ENCODE measurements around the gene TTLL11. TPM values are rescaled to one million over a fixed set of nuclear protein-coding genes. Genes with fewer than 3 reads are reported as not detected.

TTLL11 gene
- total and polyA plus RNA-seq, 2 experiments from 2014 or later: 5.5 to 7.6 TPM

- H3K79me2 ChIP-seq: no peaks in the 10 kb centered on the region
- no peaks in the 10 kb centered on the region for H3K9me2 ChIP-seq (replicated peaks; ENCODE audit: insufficient read depth)
- no peaks in the 10 kb centered on the region for H3K4me1 ChIP-seq (ENCODE audit: insufficient read depth)
- TF ChIP-seq EZH2phosphoT487 (IDR thresholded peaks at IDR 0.05; ENCODE audit: low read depth, severe bottlenecking, unreplicated experiment) (no peak), CTCF (IDR thresholded peaks at IDR 0.05; ENCODE audit: poor library complexity) (no peak), EZH2 (IDR thresholded peaks at IDR 0.05; ENCODE audit: borderline replicate concordance) (no peak)
- no peak overlapping the region for H2AFZ ChIP-seq
- no peak overlapping the region for H3K4me3 ChIP-seq
- no peaks in the 10 kb centered on the region for H3K9me3 ChIP-seq (ENCODE audit: low read depth)
- DNase-seq (ENCODE audit: low spot score): no peak
- no peak overlapping the region for H3K4me2 ChIP-seq
- H3K27ac ChIP-seq: no peak overlapping the region
- no peaks in the 10 kb centered on the region for H3K27me3 ChIP-seq
- WGBS (ENCODE audit: low lambda C conversion rate, missing lambda C conversion rate): 91% methylated on average over 11 of the region's 11 CpGs
- H4K20me1 ChIP-seq (ENCODE audit: insufficient read depth, poor library complexity, severe bottlenecking): no peaks in the 10 kb centered on the region
- no peaks in the 10 kb centered on the region for H3K36me3 ChIP-seq (replicated peaks; ENCODE audit: insufficient read depth, low read depth)
Measured at GRCh38 chr9:121785673-121786542, 307.2 kb downstream of the TTLL11 start.

DNA sequence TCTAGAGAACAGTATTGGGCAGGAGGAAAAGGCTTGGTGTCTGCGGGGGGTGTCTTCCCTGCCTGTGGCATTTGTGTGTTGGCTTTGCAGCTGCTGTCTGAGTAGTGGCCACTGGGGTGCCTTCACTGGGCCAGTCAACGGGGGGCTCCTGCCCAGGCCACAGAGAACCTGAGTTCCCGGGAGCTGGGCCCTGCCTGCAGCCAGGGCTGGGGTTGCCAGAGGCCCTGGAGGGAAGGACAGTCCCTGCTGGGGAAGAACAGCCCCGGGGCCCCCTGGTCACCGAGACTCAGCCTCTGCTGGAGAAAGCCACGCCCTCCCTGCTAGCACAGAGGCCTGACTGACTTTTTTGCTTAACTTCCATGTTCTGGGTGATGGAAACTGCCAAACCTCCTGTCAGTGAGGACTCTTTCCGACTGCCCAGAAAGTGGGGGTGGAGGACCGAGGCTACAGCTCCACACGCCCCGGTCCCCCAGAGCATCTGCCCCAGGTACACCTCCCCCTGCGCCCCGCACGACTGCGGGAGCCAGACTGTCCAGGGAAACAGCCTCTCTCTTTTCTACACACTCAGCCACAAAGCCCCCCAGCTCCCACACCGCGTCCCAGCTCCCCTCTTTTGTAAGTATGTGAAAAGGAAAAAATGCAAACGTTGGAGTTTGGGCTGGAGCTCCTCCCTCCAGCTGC lies 308.2 kb downstream of the TTLL11 start:
- H4K20me1 ChIP-seq (ENCODE audit: insufficient read depth, poor library complexity, severe bottlenecking): no peaks in the 10 kb centered on the region
- H3K27me3 ChIP-seq: no peaks in the 10 kb centered on the region
- no peaks in the 10 kb centered on the region for H3K9me2 ChIP-seq (replicated peaks; ENCODE audit: insufficient read depth)
- H3K27ac ChIP-seq: no peak overlapping the region
- H3K79me2 ChIP-seq: no peaks in the 10 kb centered on the region
- TF ChIP-seq EZH2 (IDR thresholded peaks at IDR 0.05; ENCODE audit: borderline replicate concordance) (no peak), CTCF (IDR thresholded peaks at IDR 0.05; ENCODE audit: poor library complexity) (no peak), EZH2phosphoT487 (IDR thresholded peaks at IDR 0.05; ENCODE audit: low read depth, severe bottlenecking, unreplicated experiment) (no peak)
- no peaks in the 10 kb centered on the region for H3K36me3 ChIP-seq (replicated peaks; ENCODE audit: insufficient read depth, low read depth)
- no peak overlapping the region for H3K4me2 ChIP-seq
- peak; percentile 21 for DNase-seq (ENCODE audit: low spot score)
- no peaks in the 10 kb centered on the region for H3K4me1 ChIP-seq (ENCODE audit: insufficient read depth)
- no peak overlapping the region for H3K4me3 ChIP-seq
- WGBS (ENCODE audit: low lambda C conversion rate, missing lambda C conversion rate): 87% methylated on average over 15 of the region's 17 CpGs
- no peaks in the 10 kb centered on the region for H3K9me3 ChIP-seq (ENCODE audit: low read depth)
- no peak overlapping the region for H2AFZ ChIP-seq

DNA sequence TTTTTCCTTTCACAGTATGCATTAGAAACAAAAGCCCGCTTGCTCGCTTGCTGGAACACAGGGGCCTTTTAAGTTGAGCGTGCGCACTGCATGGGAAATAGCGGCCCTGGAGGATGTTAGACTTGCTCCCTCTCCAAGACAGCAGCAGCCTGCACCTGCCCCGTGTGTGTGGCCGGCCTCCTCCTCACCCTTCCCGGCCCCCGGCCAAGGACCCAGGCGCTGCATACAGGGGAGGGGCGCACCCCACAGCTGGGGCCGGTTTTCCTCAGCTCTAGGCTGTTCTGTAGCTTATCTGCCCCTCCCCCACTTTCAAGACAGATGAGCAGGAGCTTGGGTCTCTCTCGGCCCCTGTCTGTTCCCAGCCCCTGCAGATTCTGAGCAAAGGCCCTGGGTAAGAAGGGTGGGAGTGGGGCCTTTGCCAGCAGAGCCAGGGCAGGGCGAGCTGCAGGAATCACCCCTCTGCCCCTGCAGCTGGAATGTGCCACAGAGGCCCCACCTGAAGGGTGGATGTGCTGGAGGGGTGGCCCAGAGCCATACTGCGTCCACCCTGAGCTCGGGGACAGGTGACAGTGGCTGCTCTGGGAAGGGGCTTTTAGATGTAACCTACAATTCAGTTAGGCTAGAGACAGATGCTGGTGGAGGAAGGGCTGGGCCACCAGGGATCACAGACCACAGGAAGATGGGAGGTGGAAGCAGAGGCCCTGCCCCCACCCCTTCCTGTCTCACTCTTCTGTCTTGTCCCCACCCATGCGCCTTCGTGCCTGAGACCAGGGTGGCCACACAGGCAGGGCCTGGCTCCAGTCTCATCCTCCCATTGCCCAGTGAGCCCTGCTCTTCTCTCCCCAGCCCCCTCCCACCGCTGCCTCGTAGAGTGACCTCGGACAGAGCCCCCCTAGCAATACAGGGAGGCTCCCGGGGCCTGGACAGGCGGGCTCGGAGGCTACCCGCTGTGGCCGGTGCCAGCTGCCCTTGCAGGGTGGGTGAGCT lies 309.3 kb downstream of the TTLL11 start:
- Histone ChIP-seq H3K79me2 (no peaks in the 10 kb centered on the region), H3K9me2 (replicated peaks; ENCODE audit: insufficient read depth) (no peaks in the 10 kb centered on the region), H3K27me3 (no peaks in the 10 kb centered on the region), H3K4me3 (no peak overlapping the region), H3K4me1 (ENCODE audit: insufficient read depth) (no peaks in the 10 kb centered on the region), H2AFZ (no peak overlapping the region), H4K20me1 (ENCODE audit: insufficient read depth, poor library complexity, severe bottlenecking) (no peaks in the 10 kb centered on the region), H3K4me2 (no peak overlapping the region), H3K36me3 (replicated peaks; ENCODE audit: insufficient read depth, low read depth) (no peaks in the 10 kb centered on the region), H3K27ac (no peak overlapping the region), H3K9me3 (ENCODE audit: low read depth) (no peaks in the 10 kb centered on the region)
- no peak for TF ChIP-seq CTCF (IDR thresholded peaks at IDR 0.05; ENCODE audit: poor library complexity)
- no peak for TF ChIP-seq EZH2 (IDR thresholded peaks at IDR 0.05; ENCODE audit: borderline replicate concordance)
- no peak for TF ChIP-seq EZH2phosphoT487 (IDR thresholded peaks at IDR 0.05; ENCODE audit: low read depth, severe bottlenecking, unreplicated experiment)
- DNase-seq (ENCODE audit: low spot score): peak; percentile 10
- WGBS (ENCODE audit: low lambda C conversion rate, missing lambda C conversion rate): 85% methylated on average over 26 of the region's 26 CpGs

All from hepatocyte (in vitro differentiated cells).